ENCODE data around the gene METTL9.
"Not testable (repeated sequence)": the region's sequence is repeated elsewhere in the genome, so short reads cannot be mapped to it uniquely, and the experiment has no call there.

DNA sequence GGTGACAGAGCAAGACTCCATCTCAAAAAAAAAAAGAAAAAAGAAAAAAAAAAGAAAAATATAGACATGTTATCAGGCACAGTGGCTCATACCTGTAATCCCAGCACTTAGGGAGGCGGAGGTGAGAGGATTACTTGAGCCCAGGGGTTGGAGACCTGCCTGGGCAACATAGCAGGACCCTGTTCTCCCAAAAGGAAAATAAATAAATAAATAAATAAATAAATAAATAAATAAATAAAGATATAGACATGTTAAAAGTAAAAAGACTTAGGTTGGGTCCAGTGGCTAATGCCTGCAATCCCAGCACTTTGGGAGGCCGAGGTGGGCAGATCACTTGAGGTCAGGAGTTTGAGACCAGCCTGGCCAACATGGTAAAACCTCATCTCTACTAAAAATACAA lies 23.1 kb upstream of the METTL9 start:
- TF ChIP-seq POLR2A (IDR thresholded peaks at IDR 0.05): not testable (repeated sequence)
- TF ChIP-seq, protein P1, sequence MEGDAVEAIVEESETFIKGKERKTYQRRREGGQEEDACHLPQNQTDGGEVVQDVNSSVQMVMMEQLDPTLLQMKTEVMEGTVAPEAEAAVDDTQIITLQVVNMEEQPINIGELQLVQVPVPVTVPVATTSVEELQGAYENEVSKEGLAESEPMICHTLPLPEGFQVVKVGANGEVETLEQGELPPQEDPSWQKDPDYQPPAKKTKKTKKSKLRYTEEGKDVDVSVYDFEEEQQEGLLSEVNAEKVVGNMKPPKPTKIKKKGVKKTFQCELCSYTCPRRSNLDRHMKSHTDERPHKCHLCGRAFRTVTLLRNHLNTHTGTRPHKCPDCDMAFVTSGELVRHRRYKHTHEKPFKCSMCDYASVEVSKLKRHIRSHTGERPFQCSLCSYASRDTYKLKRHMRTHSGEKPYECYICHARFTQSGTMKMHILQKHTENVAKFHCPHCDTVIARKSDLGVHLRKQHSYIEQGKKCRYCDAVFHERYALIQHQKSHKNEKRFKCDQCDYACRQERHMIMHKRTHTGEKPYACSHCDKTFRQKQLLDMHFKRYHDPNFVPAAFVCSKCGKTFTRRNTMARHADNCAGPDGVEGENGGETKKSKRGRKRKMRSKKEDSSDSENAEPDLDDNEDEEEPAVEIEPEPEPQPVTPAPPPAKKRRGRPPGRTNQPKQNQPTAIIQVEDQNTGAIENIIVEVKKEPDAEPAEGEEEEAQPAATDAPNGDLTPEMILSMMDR (IDR thresholded peaks at IDR 0.05): not testable (repeated sequence)

Measured in tibial nerve (tissue), 3 donors.